K562 (cell line): Measurements from ENCODE around the gene KDM2B. TPM values are rescaled to one million over a fixed set of nuclear protein-coding genes. Genes with fewer than 3 reads are reported as not detected.
A peak's percentile ranks its signal among the peaks of the same experiment; 100 is the strongest.

Experiments
- ATAC-seq: fragments of 200-7000 bp; cut with Tn5 transposase; 3 replicates; pipeline ENCODE4 v1.9.1; 2020; ENCODE audit warnings: moderate library complexity
- BruUV-seq: library from RNA; stranded (reverse); fragments of 400-500 nt; replicated peaks from 2 replicates; lab custom pipeline; 2021; lab: Mats Ljungman, UMichigan
- CTCF ChIA-PET: fragments of 300-600 bp; formaldehyde crosslinking; extraction: SDS; loops from one replicate; lab custom pipeline; 2021; ENCODE audit warnings: low intra/inter-chr PET ratio; lab: Yijun Ruan, JAX
- POLR2A ChIA-PET: fragments of 300-600, 350-650 bp; sonication (Branson Sonifier 250); formaldehyde crosslinking; extraction: SDS; loops from one replicate; lab custom pipeline; 2021; ENCODE audit warnings: antibody characterized with exemption, inconsistent platforms; lab: Yijun Ruan, JAX
- DNase-seq, 4 experiments: peaks; one replicate each; pipeline versions ENCODE4 v3.0.0 to v3.0.0-alpha.2; 2011 to 2018; ENCODE audit warnings: low spot score in 3 of 4, mixed read lengths in 3 of 4; ENCODE audit errors: extremely low read depth in 1 of 4
- FAIRE-seq: peaks from 2 replicates; lab custom pipeline; 2011; peaks lifted over from hg19 to GRCh38; lab: Jason Lieb, UNC
- H2AFZ ChIP-seq: 2 replicates; pipeline ENCODE4 v1.6.0; 2011; ENCODE audit warnings: low read depth, low read length, control low read depth, inconsistent platforms
- H3K27ac ChIP-seq: fragments of 200-600 bp; 3 replicates; pipeline ENCODE4 v1.8.0; 2011; ENCODE audit warnings: low read depth, mild to moderate bottlenecking, control low read depth, inconsistent platforms, low read length, moderate library complexity, mixed read lengths; ENCODE audit errors: extremely low read depth
- H3K27me3 ChIP-seq, 2 experiments: fragments of 300-600 bp in 1 of 2; 2 replicates in 1 of 2; 3 replicates in 1 of 2; pipeline versions ENCODE4 v1.6.0 to v1.8.0; 2011; ENCODE audit warnings: inconsistent platforms in 2 of 2, low read length in 2 of 2, mild to moderate bottlenecking in 1 of 2, mixed read lengths in 1 of 2, moderate library complexity in 1 of 2; ENCODE audit not compliant: control insufficient read depth in 2 of 2, insufficient read depth in 2 of 2
- H3K36me3 ChIP-seq: fragments of 300-600 bp; 3 replicates; pipeline ENCODE4 v1.8.0; 2011; ENCODE audit warnings: mild to moderate bottlenecking, low read length, inconsistent platforms; ENCODE audit not compliant: control insufficient read depth, insufficient read depth
- H3K4me1 ChIP-seq, 2 experiments: fragments of 200-600 bp in 1 of 2; replicated peaks in 1 of 2; 2 replicates in 1 of 2; 3 replicates in 1 of 2; pipeline versions ENCODE4 v1.5.1 to v1.8.0; 2011; ENCODE audit warnings: inconsistent platforms in 2 of 2, low read length in 2 of 2, mild to moderate bottlenecking in 1 of 2, mixed read lengths in 1 of 2, moderate library complexity in 1 of 2; ENCODE audit not compliant: control insufficient read depth in 2 of 2, insufficient read depth in 2 of 2
- H3K4me2 ChIP-seq: 2 replicates; pipeline ENCODE4 v1.6.1; 2011; ENCODE audit warnings: low read length, control low read depth, inconsistent platforms, mixed read lengths; ENCODE audit not compliant: insufficient read depth
- H3K4me3 ChIP-seq: fragments of 200-600 bp; sonication (generic), shearing (Covaris generic); 2 replicates; pipeline ENCODE4 v1.5.1; 2016; ENCODE audit warnings: control low read depth, inconsistent platforms
- H3K79me2 ChIP-seq: fragments of 200-600 bp; 3 replicates; pipeline ENCODE4 v1.8.0; 2011; ENCODE audit warnings: low read length, inconsistent platforms; ENCODE audit not compliant: control insufficient read depth, insufficient read depth
- H3K9ac ChIP-seq, 2 experiments: 2 replicates each; pipeline versions ENCODE4 v1.6.0 to v1.6.1; 2011; ENCODE audit warnings: low read depth in 2 of 2, low read length in 2 of 2, control low read depth in 1 of 2, inconsistent platforms in 1 of 2, mild to moderate bottlenecking in 1 of 2, mixed read lengths in 1 of 2; ENCODE audit not compliant: insufficient read depth in 1 of 2
- H3K9me1 ChIP-seq: one replicate; pipeline ENCODE4 v1.6.0; 2011; ENCODE audit warnings: inconsistent platforms, mild to moderate bottlenecking, low read length, moderate library complexity; ENCODE audit not compliant: control insufficient read depth, insufficient read depth
- H3K9me3 ChIP-seq: replicated peaks from 2 replicates; pipeline ENCODE4 v1.5.1; 2011; ENCODE audit warnings: low read depth, low read length, inconsistent platforms; ENCODE audit not compliant: control insufficient read depth, insufficient read depth
- H4K20me1 ChIP-seq: replicated peaks from 2 replicates; pipeline ENCODE4 v1.6.1; 2011; ENCODE audit warnings: low read length, inconsistent platforms, mixed read lengths; ENCODE audit not compliant: control insufficient read depth, insufficient read depth
- EGR1 ChIP-seq: fragments of 450-650 bp; conservative IDR thresholded peaks from 2 replicates; pipeline ENCODE4 v1.6.1; 2017; ENCODE audit warnings: mild to moderate bottlenecking
- ELF1 ChIP-seq: fragments of 200-800 bp; sonication (Bioruptor generic); IDR thresholded peaks from 2 replicates; pipeline ENCODE4 v1.6.1; 2016; ENCODE audit warnings: missing genetic modification characterization, missing compliant biosample characterization
- HCFC1 ChIP-seq: IDR thresholded peaks from 2 replicates; pipeline ENCODE4 v1.6.1; 2012; ENCODE audit warnings: low read depth, low read length, improper control_type of control experiment
- KLF6 ChIP-seq: fragments of 250-450 bp; sonication (Bioruptor Pico); IDR thresholded peaks from 2 replicates; pipeline ENCODE4 v1.4.0; 2020; ENCODE audit warnings: mild to moderate bottlenecking, moderate library complexity, borderline replicate concordance
- ZNF717 ChIP-seq: fragments of 250-450 bp; sonication (Bioruptor Pico); IDR thresholded peaks from 2 replicates; pipeline ENCODE4 v1.5.0; 2021
- WGBS: fragments of 100-300 bp; shearing (Covaris generic); methylation state at CpG from one replicate; pipeline ENCODE4 v1.1.6; 2016; ENCODE audit warnings: low coverage, mixed read lengths; ENCODE audit not compliant: insufficient coverage; ENCODE audit errors: missing lambda C conversion rate; 5-methylcytosine and 5-hydroxymethylcytosine counted together
- in situ Hi-C: fragments of 300-500 bp; cut with MboI; formaldehyde crosslinking; loops from 4 replicates; pipeline ENCODE4 v1.15.0; 2018; ENCODE audit warnings: inconsistent platforms, mixed read lengths
- intact Hi-C: fragments of 100-400 bp; cut with micrococcal nuclease; formaldehyde crosslinking; loops from 2 replicates; pipeline ENCODE4 v1.14.2; 2022
- polyA plus RNA-seq, 8 experiments: library from polyadenylated mRNA; depleted of rRNA in 4 of 8; stranded (reverse) in 5 of 8; unstranded in 3 of 8; fragments of >200 nt; fragmentation: Nextera tagmentation in 2 of 8; fragmentation: Illumina TruSeq in 1 of 8; extraction: Ambion mirVana in 2 of 8; extraction: Trizol in 1 of 8; gene quantifications; 2 replicates each; pipeline versions ENCODE4 v1.2.1 to v1.2.3, GENCODE V29; 2011 to 2014; ENCODE audit warnings: inconsistent platforms in 1 of 8, missing spikeins in 1 of 8
- total RNA-seq, 7 experiments: library from RNA; depleted of rRNA in 6 of 7; stranded (reverse); fragments of >200 nt in 6 of 7; fragmentation: Illumina TruSeq in 2 of 7; extraction: Trizol in 2 of 7; gene quantifications; 2 replicates each; pipeline versions ENCODE4 v1.2.1 to v1.2.3, GENCODE V29; 2011 to 2021; ENCODE audit warnings: low replicate concordance in 1 of 7
- TF ChIP-seq, protein P1 (sequence below): sonication (generic); formaldehyde crosslinking; IDR thresholded peaks from 2 replicates; pipeline ENCODE4 v1.8.0; 2022; ENCODE audit warnings: missing genetic modification reagents, mild to moderate bottlenecking, moderate library complexity, borderline replicate concordance
- TF ChIP-seq, protein P2 (sequence below): sonication (generic); formaldehyde crosslinking; IDR thresholded peaks from 2 replicates; pipeline ENCODE4 v1.8.1; 2022; ENCODE audit warnings: missing genetic modification reagents
- TF ChIP-seq, protein P3 (sequence below): fragments of 250-450 bp; sonication (Bioruptor Pico); IDR thresholded peaks from 2 replicates; pipeline ENCODE4 v1.6.1; 2021; ENCODE audit warnings: mild to moderate bottlenecking
- TF ChIP-seq, protein P4 (sequence below): fragments of 250-450 bp; sonication (Bioruptor Pico); IDR thresholded peaks from 2 replicates; pipeline ENCODE4 v1.8.0; 2021; ENCODE audit warnings: moderate library complexity, mild to moderate bottlenecking, inconsistent platforms
- TF ChIP-seq, protein P5 (sequence below), 3 experiments: fragments of 200-800 bp in 1 of 3; fragments of 250-450 bp in 1 of 3; fragments of 450-650 bp in 1 of 3; sonication (Bioruptor Pico) in 1 of 3; sonication (Bioruptor generic) in 1 of 3; formaldehyde crosslinking in 1 of 3; IDR thresholded peaks; 2 replicates each; pipeline versions ENCODE4 v1.6.1 to v1.8.0; 2016 to 2022; ENCODE audit warnings: mild to moderate bottlenecking in 2 of 3, missing genetic modification characterization in 2 of 3, missing compliant biosample characterization in 1 of 3, moderate library complexity in 1 of 3

KDM2B gene
- total and polyA plus RNA-seq, 9 of the 15 experiments (the other 6 are each of a cell fraction or from before 2014, with no cell fraction given): 7.4 to 50.5 (median 22.5) TPM

DNA sequence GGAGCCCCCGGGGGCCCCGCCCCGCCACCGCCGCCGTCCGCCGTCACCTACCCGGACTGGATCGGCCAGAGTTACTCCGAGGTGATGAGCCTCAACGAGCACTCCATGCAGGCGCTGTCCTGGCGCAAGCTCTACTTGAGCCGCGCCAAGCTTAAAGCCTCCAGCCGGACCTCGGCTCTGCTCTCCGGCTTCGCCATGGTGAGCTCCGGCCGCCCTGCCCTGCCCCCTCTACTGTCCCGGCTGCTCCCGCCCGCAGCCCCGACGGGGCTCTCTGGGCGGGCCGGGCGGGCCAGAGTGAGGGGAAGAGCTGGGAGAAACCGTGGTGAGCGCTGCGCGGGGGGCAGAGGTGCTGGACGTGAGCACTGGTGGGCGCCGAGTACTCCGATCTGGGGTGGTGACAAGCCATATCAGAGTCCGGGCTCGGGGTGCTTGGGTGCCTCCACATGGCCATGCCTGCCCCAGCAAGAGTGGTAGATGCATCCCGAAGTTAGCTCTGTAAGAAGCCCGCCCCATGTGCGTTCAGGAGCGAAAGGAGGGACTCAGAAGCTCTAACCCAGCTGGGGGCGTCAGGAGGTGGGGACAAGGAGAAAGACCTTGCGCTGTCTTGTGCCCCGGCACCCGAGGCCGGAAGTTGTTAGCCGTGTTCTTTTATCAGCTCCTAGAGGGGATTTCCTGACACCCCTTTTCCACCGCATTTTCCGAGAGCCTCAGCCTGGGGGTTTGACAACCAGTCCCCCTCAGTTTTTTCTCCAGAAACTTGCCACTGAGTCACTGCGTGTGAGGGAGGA is 46.2 kb upstream of the KDM2B start:
- Histone ChIP-seq H3K27me3 (no peaks in the 10 kb centered on the region), H3K9ac (peak overlapping the region; percentile 73 to 99), H3K9me3 (no peaks in the 10 kb centered on the region), H3K4me2 (peak overlapping the region; percentile 88), H3K79me2 (peaks cover 47% of the 10 kb centered on the region), H3K4me3 (peak overlapping the region; percentile 90), H3K36me3 (peaks cover 13% of the 10 kb centered on the region; the same call in 1 of the 3 replicates), H2AFZ (peak overlapping the region; percentile 86), H3K27ac (peak overlapping the region; percentile 92), H4K20me1 (no peaks in the 10 kb centered on the region; the same call in 1 of the 2 replicates), H3K9me1 (no peaks in the 10 kb centered on the region), H3K4me1 (peaks cover 38 to 43% of the 10 kb centered on the region in 2 experiments)
- intact Hi-C loops: loop anchor here (2.0 to 5.0 kb wide), 4 partner anchors 22 to 56 kb away; partner anchors contain the start of gene KDM2B
- POLR2A ChIA-PET: interaction anchor here (0.6 to 2.2 kb wide), 18 partner anchors 8 to 780 kb away, joined by 3 to 14 read pairs (median 3); partner anchors contain the start of gene KDM2B
- FAIRE-seq (no peak), DNase-seq (peak; percentile 57 to 75 (median 66)), ATAC-seq (peak; percentile 72)
- WGBS: under 1% methylated on average over 40 of the region's 53 CpGs
- CTCF ChIA-PET: interaction anchor here (0.6 to 0.9 kb wide), 2 partner anchors 127 to 133 kb away, joined by 3 to 4 read pairs; no protein-coding TSS in a partner anchor
- BruUV-seq: TSS peak; percentile 60
- in situ Hi-C loops: no loop called here
- TF ChIP-seq, protein P1, sequence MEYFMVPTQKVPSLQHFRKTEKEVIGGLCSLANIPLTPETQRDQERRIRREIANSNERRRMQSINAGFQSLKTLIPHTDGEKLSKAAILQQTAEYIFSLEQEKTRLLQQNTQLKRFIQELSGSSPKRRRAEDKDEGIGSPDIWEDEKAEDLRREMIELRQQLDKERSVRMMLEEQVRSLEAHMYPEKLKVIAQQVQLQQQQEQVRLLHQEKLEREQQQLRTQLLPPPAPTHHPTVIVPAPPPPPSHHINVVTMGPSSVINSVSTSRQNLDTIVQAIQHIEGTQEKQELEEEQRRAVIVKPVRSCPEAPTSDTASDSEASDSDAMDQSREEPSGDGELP: peak; percentile 46; the same call in 1 of the 2 replicates
- TF ChIP-seq HCFC1 (0 out of 2 replicates have a peak, but pooled peaks have one; percentile 6), ZNF717 (CRISPR knock-in tag) (no peak), KLF6 (CRISPR knock-in tag) (no peak), ELF1 (tag) (peak; percentile 44; the same call in 1 of the 2 replicates), EGR1 (0 out of 2 replicates have a peak, but pooled peaks have one; percentile 9)
- TF ChIP-seq, protein P2, sequence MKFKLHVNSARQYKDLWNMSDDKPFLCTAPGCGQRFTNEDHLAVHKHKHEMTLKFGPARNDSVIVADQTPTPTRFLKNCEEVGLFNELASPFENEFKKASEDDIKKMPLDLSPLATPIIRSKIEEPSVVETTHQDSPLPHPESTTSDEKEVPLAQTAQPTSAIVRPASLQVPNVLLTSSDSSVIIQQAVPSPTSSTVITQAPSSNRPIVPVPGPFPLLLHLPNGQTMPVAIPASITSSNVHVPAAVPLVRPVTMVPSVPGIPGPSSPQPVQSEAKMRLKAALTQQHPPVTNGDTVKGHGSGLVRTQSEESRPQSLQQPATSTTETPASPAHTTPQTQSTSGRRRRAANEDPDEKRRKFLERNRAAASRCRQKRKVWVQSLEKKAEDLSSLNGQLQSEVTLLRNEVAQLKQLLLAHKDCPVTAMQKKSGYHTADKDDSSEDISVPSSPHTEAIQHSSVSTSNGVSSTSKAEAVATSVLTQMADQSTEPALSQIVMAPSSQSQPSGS (CRISPR knock-in tag): no peak
- TF ChIP-seq, protein P3, sequence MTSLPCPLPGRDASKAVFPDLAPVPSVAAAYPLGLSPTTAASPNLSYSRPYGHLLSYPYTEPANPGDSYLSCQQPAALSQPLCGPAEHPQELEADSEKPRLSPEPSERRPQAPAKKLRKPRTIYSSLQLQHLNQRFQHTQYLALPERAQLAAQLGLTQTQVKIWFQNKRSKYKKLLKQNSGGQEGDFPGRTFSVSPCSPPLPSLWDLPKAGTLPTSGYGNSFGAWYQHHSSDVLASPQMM (CRISPR knock-in tag): no peak
- TF ChIP-seq, protein P4, sequence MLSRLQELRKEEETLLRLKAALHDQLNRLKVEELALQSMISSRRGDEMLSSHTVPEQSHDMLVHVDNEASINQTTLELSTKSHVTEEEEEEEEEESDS (CRISPR knock-in tag): no peak
- TF ChIP-seq, protein P5, sequence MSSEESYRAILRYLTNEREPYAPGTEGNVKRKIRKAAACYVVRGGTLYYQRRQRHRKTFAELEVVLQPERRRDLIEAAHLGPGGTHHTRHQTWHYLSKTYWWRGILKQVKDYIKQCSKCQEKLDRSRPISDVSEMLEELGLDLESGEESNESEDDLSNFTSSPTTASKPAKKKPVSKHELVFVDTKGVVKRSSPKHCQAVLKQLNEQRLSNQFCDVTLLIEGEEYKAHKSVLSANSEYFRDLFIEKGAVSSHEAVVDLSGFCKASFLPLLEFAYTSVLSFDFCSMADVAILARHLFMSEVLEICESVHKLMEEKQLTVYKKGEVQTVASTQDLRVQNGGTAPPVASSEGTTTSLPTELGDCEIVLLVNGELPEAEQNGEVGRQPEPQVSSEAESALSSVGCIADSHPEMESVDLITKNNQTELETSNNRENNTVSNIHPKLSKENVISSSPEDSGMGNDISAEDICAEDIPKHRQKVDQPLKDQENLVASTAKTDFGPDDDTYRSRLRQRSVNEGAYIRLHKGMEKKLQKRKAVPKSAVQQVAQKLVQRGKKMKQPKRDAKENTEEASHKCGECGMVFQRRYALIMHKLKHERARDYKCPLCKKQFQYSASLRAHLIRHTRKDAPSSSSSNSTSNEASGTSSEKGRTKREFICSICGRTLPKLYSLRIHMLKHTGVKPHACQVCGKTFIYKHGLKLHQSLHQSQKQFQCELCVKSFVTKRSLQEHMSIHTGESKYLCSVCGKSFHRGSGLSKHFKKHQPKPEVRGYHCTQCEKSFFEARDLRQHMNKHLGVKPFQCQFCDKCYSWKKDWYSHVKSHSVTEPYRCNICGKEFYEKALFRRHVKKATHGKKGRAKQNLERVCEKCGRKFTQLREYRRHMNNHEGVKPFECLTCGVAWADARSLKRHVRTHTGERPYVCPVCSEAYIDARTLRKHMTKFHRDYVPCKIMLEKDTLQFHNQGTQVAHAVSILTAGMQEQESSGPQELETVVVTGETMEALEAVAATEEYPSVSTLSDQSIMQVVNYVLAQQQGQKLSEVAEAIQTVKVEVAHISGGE (CRISPR knock-in tag; IDR thresholded peaks at IDR 0.05): peak in 1 of 3 experiments; percentile 72; a peak in 2 of 6 replicates
